NCI-H2081 (cell line): ENCODE data around the gene HOXB4.

ENCODE experiments used
- DNase-seq, 2 experiments: peaks; one replicate each; lab custom pipeline; 2025; lab: John Stamatoyannopoulos, UW

HOXB4 gene

GRCh38 chr17:48571826-48572417 is 6.2 kb downstream of the HOXB4 start:
- no peak for DNase-seq

DNA sequence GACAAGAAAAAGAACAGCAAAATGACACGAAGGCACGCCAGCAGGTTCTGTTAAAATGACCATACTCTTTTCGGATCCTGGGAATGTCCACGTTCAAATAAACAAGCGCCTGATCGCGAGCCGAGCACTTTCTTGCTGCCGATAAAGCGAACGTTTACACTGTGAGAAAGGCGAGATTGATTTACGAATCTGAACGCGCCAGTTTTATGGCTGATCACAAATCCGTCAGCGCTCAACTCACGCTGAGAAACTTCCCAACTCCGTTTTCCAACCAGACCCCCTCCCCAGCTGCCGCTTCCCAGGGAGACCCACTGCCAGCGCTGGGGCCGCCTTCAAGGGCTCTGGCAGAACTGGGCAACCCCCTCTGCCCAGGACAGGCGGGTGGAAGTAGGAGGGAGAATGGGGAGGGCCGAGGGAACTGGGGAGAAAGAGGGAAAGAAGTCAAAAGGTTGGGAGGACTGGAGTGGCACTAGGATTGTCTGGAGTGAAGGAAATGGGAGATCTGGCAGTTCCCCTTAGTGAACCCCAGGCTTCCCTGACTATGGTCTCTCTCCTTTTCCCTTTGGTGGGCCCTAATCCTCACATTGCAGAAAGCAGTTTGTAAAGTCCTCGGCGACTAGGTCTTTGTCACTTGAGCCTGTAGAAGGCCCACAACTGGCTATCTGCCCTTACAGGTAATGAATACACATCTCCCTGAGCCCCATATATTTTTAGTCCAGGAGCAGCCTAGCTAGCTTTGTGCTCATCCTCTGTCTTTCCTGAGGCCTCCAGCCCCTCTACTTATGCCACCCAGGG is 6.9 kb downstream of the HOXB4 start:
- DNase-seq = no peak

DNA sequence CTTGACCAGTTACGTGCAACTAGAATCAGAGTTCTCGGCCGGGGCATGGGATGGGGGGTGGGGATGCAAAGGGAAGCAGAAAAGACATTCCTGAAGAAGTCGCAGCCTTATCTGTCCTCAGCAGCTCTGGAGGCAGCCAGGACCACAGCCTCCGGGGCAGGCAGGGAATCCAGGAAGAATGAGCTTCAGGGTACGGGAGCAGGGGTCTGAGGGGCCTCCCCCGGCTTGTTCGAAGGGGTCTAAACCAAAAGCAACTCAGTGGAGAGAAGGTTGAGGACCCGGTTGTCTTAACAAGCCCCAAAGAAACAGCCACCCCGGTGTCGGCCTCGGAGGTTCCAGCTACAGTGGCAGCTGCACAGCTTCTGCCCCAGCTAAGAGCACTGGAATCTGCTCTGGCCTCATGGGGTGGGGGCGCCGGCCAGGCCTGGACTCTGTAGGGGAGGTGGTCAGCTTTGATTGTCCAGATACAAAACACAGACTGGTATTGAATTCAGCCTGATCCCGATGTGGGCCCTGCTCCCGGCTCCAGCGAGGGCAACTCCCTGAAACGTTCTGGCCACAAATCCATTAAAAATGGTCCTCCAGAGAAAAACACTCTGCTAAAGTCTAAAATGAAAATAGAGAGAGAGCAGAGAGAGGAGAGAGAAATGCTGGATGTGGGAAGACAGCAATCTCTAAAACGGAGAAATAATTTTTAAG is 7.7 kb downstream of the HOXB4 start:
- no peak for DNase-seq

DNA sequence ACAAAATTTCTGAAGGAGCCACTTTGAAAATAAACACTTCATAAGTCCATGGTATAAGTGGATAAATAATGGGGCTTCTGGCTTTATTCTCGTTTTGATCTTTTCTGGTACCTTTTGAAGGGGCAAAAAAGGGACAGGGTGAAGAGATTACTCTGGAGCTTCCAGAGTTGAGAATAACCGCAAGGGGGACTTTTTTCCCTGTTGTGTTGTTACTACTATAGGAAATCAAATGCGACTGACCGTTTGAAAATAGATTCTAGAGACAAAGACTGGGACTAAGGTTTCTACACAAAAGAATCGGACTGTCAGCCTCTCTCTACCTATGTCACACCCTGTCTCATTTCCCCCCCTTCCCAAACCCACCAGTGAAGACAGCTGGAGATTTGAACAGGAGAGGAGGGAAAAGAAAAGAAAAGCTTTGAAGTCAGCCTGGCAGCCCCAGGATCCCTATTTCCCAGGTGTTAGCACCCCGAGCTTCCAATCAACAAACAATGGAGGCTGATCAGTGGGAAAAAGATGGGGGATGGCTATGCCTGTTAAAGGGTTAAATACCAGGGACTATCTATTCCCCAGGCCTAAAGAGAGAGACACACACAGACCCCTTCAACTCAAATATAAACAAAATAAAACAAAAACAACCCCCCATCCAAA is 8.4 kb downstream of the HOXB4 start:
- no peak for DNase-seq

DNA sequence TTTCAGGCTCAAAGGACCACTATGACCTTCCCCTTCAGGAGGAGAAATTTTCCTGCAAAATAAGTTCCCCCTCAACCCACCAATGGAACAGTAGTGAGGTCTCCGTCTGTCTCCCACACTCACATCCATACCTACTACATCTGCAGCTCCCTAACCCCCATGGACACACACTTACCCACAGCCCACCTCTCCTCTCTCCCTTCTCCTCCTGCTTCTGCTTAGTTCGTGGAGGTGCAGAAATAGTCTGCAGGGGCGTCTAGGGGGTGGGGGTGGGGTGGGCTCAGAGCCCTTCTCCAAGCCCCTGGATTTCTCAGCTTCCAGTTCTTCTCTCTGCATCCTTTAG is 8.9 kb downstream of the HOXB4 start:
- no peak for DNase-seq

DNA sequence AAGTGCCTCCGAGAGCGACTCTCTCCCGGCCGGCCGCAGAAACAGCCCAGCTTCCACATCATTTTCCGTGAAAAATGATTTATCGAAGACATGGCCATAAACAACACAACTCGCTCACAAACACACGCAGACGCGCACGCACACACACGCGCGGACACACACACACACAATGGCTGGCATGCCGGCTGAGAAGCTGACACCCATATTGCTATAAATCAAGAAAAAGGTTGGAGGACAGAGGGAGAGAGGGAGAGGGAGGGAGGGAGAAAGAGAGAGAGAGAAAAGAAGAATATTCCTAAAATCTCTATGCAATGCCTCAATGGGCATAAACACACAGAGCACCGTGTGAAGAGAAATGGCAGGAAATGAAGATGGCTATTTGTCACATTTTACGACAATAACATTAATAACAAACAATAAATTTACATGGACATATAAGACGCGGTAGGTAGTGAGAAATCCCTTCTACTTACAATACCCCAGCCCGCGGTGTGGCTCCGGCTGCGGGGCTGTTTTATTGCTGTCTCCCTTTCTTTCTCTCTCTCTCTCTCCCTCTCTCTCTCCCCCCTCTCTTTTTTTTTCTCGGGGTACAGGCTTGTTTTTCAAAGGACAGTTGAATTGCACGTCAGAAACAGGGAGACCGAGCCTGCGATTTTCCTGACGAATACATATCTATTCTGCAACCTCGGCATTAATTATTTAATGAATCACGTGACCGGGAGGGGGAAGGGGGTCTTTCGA is 9.5 kb downstream of the HOXB4 start:
- DNase-seq = no peak

DNA sequence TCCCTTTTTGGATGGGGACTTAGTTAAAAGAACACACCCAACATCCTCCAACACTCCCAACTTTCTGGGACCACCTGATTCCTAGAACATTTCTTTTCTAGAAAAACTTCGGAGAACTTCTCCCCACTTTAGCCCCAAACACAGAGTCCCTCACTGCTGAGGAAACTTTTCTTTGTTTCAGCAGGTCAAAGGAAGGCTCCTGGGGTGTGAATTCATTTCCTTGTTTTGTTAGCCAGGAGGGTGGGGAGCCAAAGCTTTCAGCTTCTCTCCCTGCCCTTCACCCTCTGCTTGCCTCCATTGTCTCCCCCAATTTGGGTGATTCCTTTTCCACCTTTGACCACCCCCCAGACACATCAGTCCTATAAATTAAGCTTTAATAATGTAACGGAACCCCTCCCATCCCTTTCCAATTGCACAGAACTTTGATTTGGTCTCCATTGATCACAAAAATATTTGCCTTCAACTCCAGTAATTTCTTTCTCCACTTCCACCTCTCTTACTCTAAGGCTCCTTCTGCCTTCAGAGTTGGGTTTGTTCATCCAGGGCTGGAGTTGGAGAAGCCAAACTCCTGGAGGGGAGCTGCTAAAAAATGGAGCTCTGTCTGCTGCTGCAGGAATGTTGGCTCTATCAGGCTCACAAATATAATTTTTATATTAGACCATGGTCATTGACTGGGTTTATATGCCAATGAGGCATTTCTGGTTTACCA is 10.3 kb downstream of the HOXB4 start:
- no peak for DNase-seq

- no peak for DNase-seq
Measured at GRCh38 chr17:48567209-48567608, 10.9 kb downstream of the HOXB4 start.

- no peak for DNase-seq
Measured at GRCh38 chr17:48566717-48567116, 11.4 kb downstream of the HOXB4 start.

GRCh38 chr17:48565925-48566710 is 12.0 kb downstream of the HOXB4 start:
- DNase-seq = no peak

GRCh38 chr17:48565022-48565554 is 13.1 kb downstream of the HOXB4 start:
- no peak for DNase-seq

DNA sequence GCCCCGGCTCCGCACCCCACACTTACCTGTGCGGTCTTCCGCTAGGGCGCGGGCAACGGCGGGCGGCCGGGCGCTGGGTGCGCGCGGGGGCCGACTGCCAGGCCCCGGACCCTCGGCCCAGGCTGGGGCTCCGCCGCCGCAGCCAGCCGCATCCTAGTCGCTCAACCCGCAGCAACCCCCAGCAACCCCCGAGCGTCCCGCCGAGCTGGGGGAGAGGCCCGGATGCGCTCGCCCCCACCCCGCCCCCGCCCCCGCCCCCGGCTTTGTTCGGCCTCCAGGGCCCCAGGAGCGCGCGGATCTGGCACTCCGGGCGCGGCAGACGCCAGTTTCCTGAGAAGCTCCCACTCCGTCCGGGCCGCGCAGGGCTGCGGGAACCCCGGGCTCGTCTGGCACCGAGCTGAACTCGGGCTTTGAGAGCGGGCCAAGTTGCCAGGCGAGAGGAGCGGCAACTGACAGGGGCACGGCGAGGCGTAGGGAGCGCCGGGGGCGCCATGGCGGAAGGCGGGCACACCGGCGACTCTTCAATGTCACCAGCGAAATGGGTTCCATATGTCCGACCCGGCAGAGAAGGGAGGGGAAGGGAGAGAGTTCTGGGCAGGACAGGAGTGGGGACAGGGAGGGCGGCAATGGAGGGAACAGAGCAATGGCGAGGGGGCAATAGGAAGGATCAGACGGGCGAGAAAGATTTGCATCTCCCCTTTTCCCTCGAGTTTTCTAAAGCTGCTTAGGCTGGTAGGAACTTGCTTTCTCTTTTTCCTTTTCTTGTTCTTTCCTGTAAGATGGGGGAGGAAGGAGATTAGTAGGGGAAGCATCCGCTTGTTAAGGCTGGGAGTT is 13.7 kb downstream of the HOXB4 start:
- DNase-seq = no peak

DNA sequence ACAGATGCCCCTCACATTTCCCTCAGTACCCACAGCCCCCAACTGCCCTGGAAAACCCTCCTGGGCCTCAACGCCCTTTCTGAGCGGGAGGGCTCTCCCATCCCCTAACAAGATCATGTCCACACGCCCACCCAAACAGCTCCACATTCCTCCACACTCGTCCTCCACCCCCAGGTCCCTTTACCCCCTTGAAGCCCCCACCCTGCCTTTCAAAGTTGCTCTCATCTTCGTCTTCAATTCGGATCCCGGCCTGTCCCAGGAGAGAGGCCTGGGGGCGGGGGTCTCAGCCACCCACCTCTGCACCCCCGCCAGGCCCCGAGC is 14.3 kb downstream of the HOXB4 start:
- no peak for DNase-seq

- DNase-seq = no peak
Measured at GRCh38 chr17:48563385-48563838, 14.7 kb downstream of the HOXB4 start.

- DNase-seq = no peak
Measured at GRCh38 chr17:48562934-48563333, 15.2 kb downstream of the HOXB4 start.

GRCh38 chr17:48561884-48562810 is 16.0 kb downstream of the HOXB4 start:
- DNase-seq = no peak

- DNase-seq = no peak
Measured at GRCh38 chr17:48559840-48560817, 18.0 kb downstream of the HOXB4 start.
